Cortex of kidney (tissue), 1 donor: ENCODE measurements around the gene RIN3.

Experiments used
- DNase-seq: peaks from one replicate; lab custom pipeline; 2025; lab: John Stamatoyannopoulos, UW

Gene RIN3

GRCh38 chr14:92597906-92598905, 84.6 kb downstream of the RIN3 start:
- no peak for DNase-seq

GRCh38 chr14:92599811-92600210, 86.2 kb downstream of the RIN3 start:
- DNase-seq: no peak

- no peak for DNase-seq
Measured at GRCh38 chr14:92600318-92601053, 86.9 kb downstream of the RIN3 start.

- no peak for DNase-seq
Measured at GRCh38 chr14:92601131-92601710, 87.6 kb downstream of the RIN3 start.

GRCh38 chr14:92601757-92602417, 88.3 kb downstream of the RIN3 start:
- DNase-seq: no peak

- DNase-seq: no peak
Measured at GRCh38 chr14:92603309-92604242, 90.0 kb downstream of the RIN3 start.

- DNase-seq: no peak
Measured at GRCh38 chr14:92605274-92605940, 91.8 kb downstream of the RIN3 start.

- DNase-seq: no peak
Measured at GRCh38 chr14:92607251-92607650, 93.7 kb downstream of the RIN3 start.

- DNase-seq: no peak
Measured at GRCh38 chr14:92607702-92608429, 94.3 kb downstream of the RIN3 start.

- no peak for DNase-seq
Measured at GRCh38 chr14:92609955-92610354, 96.4 kb downstream of the RIN3 start.

GRCh38 chr14:92610849-92611271, 97.3 kb downstream of the RIN3 start:
- no peak for DNase-seq

- DNase-seq: no peak
Measured at GRCh38 chr14:92613008-92613658, 99.6 kb downstream of the RIN3 start.

GRCh38 chr14:92613681-92614260, 100.2 kb downstream of the RIN3 start:
- no peak for DNase-seq

- DNase-seq: no peak
Measured at GRCh38 chr14:92615451-92615850, 101.9 kb downstream of the RIN3 start.

GRCh38 chr14:92616178-92616577, 102.6 kb downstream of the RIN3 start:
- DNase-seq: no peak

GRCh38 chr14:92617581-92617980, 104.0 kb downstream of the RIN3 start:
- no peak for DNase-seq

GRCh38 chr14:92619671-92620456, 106.3 kb downstream of the RIN3 start:
- no peak for DNase-seq

- DNase-seq: no peak
Measured at GRCh38 chr14:92622311-92622710, 108.7 kb downstream of the RIN3 start.
